ENCODE measurements around the gene CAD. TPM values are rescaled to one million over a fixed set of nuclear protein-coding genes. Genes with fewer than 3 reads are reported as not detected.

CAD gene
- total RNA-seq, 1 donor from 2014 or later = 25.0 TPM

GRCh38 chr2:27219091-27219490, 1.9 kb downstream of the CAD start:
- intact Hi-C loops (cut with DNase I) = no loop called here
- Histone ChIP-seq H3K4me1 (peaks cover 12% of the 10 kb centered on the region), H3K27ac (no peak overlapping the region), H3K4me3 (no peak overlapping the region), H3K27me3 (no peaks in the 10 kb centered on the region), H3K36me3 (peaks cover 0 to 25% of the 10 kb centered on the region in 2 donors), H3K9me3 (no peaks in the 10 kb centered on the region)
- DNase-seq (ENCODE audit: extremely low spot score in 2 of 2) = no peak
- TF ChIP-seq POLR2AphosphoS5 (IDR thresholded peaks at IDR 0.05; ENCODE audit: insufficient read depth in 1 of 2, low read depth in 1 of 2) (no peak), CTCF (IDR thresholded peaks at IDR 0.05) (no peak), POLR2A (IDR thresholded peaks at IDR 0.05) (no peak)

GRCh38 chr2:27220091-27220490, 2.9 kb downstream of the CAD start:
- no peak for DNase-seq (ENCODE audit: extremely low spot score in 2 of 2)
- intact Hi-C loops (cut with DNase I) = no loop called here
- H3K4me3 ChIP-seq = no peak overlapping the region
- no peaks in the 10 kb centered on the region for H3K9me3 ChIP-seq
- no peak overlapping the region for H3K27ac ChIP-seq
- peaks cover 12% of the 10 kb centered on the region for H3K4me1 ChIP-seq
- H3K27me3 ChIP-seq = no peaks in the 10 kb centered on the region
- TF ChIP-seq POLR2A (IDR thresholded peaks at IDR 0.05) (no peak), CTCF (IDR thresholded peaks at IDR 0.05) (no peak), POLR2AphosphoS5 (IDR thresholded peaks at IDR 0.05; ENCODE audit: insufficient read depth in 1 of 2, low read depth in 1 of 2) (no peak)
- H3K36me3 ChIP-seq = peaks cover 0 to 34% of the 10 kb centered on the region in 2 donors

DNA sequence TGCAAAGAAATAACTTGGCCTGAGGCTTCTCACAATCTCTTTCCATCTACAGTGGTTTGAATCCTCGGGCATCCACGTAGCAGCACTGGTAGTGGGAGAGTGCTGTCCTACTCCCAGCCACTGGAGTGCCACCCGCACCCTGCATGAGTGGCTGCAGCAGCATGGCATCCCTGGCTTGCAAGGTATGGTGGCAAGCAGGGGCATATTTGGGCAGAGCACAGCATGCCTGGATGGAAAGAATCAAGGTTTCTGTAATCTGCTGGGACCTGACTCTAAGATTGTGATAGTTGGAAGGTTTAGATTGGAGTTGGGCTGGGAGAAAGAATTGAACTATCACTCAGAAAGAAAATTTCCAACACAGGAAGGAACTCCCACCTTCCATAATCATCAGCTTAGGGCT, 4.0 kb downstream of the CAD start:
- Histone ChIP-seq H3K27me3 (no peaks in the 10 kb centered on the region), H3K36me3 (peaks cover 0 to 40% of the 10 kb centered on the region in 2 donors), H3K27ac (no peak overlapping the region), H3K9me3 (no peaks in the 10 kb centered on the region), H3K4me3 (no peak overlapping the region), H3K4me1 (peaks cover 12% of the 10 kb centered on the region)
- intact Hi-C loops (cut with DNase I) = no loop called here
- DNase-seq (ENCODE audit: extremely low spot score in 2 of 2) = no peak
- no peak for TF ChIP-seq POLR2AphosphoS5 (IDR thresholded peaks at IDR 0.05; ENCODE audit: insufficient read depth in 1 of 2, low read depth in 1 of 2)
- TF ChIP-seq CTCF (IDR thresholded peaks at IDR 0.05) = no peak
- TF ChIP-seq POLR2A (IDR thresholded peaks at IDR 0.05) = no peak

GRCh38 chr2:27222407-27222806, 5.2 kb downstream of the CAD start:
- Histone ChIP-seq H3K4me1 (peaks cover 12% of the 10 kb centered on the region), H3K36me3 (peaks cover 0 to 53% of the 10 kb centered on the region in 2 donors), H3K27me3 (no peaks in the 10 kb centered on the region), H3K9me3 (no peaks in the 10 kb centered on the region), H3K27ac (no peak overlapping the region), H3K4me3 (no peak overlapping the region)
- TF ChIP-seq CTCF (IDR thresholded peaks at IDR 0.05) (no peak), POLR2A (IDR thresholded peaks at IDR 0.05) (no peak), POLR2AphosphoS5 (IDR thresholded peaks at IDR 0.05; ENCODE audit: insufficient read depth in 1 of 2, low read depth in 1 of 2) (no peak)
- intact Hi-C loops (cut with DNase I) = no loop called here
- no peak for DNase-seq (ENCODE audit: extremely low spot score in 2 of 2)

DNA sequence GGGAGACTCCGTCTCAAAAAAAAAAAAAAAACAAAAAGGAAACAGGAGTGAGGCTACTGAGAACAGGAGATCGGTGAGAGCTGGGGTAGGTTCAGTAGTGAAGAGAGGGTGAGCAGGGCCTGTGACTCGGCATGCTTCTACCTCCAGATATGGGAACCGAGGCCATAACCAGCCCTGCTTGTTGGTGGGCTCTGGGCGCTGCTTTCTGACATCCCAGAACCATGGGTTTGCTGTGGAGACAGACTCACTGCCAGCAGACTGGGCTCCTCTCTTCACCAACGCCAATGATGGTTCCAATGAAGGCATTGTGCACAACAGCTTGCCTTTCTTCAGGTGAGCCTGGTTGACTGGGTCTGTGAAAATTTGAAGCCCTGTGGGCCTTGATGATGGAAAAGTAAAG, 6.2 kb downstream of the CAD start:
- peaks cover 0 to 57% of the 10 kb centered on the region in 2 donors for H3K36me3 ChIP-seq
- no peak for DNase-seq (ENCODE audit: extremely low spot score in 2 of 2)
- H3K27me3 ChIP-seq = no peaks in the 10 kb centered on the region
- intact Hi-C loops (cut with DNase I) = no loop called here
- H3K4me3 ChIP-seq = no peak overlapping the region
- peaks cover 2% of the 10 kb centered on the region for H3K4me1 ChIP-seq
- no peaks in the 10 kb centered on the region for H3K9me3 ChIP-seq
- TF ChIP-seq CTCF (IDR thresholded peaks at IDR 0.05) = no peak
- no peak for TF ChIP-seq POLR2AphosphoS5 (IDR thresholded peaks at IDR 0.05; ENCODE audit: insufficient read depth in 1 of 2, low read depth in 1 of 2)
- TF ChIP-seq POLR2A (IDR thresholded peaks at IDR 0.05) = no peak
- no peak overlapping the region for H3K27ac ChIP-seq
